GM10266 (cell line): ENCODE data around the gene ZNF438.

Experiments
- DNase-seq: peaks from one replicate; pipeline ENCODE4 v3.0.0; 2012; ENCODE audit errors: extremely low spot score
- TF ChIP-seq, protein P1 (sequence below): IDR thresholded peaks from 2 replicates; pipeline ENCODE4 v1.5.1; 2012; ENCODE audit warnings: mild to moderate bottlenecking, low read depth; ENCODE audit not compliant: control insufficient read depth, insufficient read depth; ENCODE audit errors: missing control alignments

Gene ZNF438

DNA sequence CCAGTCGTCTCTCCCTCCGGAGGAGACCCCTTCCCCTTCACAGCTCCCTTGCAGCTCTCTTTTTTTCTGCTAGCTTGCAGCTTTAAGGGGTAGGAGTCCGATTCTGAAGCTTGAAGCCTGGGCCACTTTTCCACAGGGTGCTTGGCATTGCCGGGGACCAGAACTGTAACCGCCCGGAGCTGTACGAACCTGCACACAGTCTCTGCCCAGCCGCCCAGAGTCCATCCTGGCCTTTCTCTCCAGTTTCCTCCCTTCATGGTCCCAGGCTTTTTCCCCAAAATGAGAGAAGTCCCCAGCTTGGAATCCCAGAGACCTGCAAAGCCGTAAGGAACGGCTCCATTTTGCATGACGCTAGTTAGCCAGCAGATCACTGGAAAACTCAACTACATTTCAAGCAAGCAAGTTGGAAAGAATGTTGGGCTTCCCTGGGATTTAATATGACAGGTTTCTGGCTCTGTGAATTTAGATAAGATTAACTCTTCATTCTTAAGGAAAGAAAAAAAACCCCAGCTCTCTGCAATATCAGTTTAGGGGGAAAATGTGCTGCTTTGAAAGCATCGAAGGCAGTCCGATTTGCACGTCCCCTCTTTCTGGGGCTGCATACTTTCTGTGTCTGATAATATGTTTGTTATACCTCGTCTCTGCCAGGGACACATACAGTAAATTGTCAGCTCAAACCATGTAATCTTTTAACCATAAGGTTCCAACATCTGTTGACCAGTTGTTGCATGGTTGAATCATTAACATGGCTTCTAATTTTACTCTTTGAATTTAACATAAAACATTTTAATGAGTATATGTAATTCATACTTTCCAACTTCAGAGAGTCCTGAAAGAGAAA is 212.1 kb downstream of the ZNF438 start:
- TF ChIP-seq, protein P1, sequence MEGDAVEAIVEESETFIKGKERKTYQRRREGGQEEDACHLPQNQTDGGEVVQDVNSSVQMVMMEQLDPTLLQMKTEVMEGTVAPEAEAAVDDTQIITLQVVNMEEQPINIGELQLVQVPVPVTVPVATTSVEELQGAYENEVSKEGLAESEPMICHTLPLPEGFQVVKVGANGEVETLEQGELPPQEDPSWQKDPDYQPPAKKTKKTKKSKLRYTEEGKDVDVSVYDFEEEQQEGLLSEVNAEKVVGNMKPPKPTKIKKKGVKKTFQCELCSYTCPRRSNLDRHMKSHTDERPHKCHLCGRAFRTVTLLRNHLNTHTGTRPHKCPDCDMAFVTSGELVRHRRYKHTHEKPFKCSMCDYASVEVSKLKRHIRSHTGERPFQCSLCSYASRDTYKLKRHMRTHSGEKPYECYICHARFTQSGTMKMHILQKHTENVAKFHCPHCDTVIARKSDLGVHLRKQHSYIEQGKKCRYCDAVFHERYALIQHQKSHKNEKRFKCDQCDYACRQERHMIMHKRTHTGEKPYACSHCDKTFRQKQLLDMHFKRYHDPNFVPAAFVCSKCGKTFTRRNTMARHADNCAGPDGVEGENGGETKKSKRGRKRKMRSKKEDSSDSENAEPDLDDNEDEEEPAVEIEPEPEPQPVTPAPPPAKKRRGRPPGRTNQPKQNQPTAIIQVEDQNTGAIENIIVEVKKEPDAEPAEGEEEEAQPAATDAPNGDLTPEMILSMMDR, result no peak

DNA sequence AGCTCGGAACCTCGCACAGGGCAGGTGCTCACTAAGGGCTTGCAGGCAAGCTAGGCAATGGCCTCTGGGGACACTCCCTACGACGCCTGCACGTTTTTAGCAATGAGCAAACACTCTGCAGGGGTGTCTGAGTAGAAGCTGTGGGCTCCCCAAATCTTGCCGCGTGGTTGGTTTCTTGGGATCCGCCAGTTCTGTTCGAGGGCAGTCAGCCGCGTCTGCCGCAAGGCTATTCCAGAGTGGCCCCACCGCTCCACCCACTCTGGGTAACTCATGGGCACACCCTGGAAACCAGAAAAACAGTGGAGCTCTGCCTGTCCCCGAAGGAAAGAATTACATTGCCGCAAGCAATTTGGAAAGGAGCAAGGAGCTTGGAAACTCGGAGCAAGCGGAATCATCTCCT is 212.8 kb downstream of the ZNF438 start:
- TF ChIP-seq, protein P1, result no peak
- no peak for DNase-seq

More for the DNA sequence above, 212.1 kb downstream of the ZNF438 start:
- no peak for DNase-seq

DNA sequence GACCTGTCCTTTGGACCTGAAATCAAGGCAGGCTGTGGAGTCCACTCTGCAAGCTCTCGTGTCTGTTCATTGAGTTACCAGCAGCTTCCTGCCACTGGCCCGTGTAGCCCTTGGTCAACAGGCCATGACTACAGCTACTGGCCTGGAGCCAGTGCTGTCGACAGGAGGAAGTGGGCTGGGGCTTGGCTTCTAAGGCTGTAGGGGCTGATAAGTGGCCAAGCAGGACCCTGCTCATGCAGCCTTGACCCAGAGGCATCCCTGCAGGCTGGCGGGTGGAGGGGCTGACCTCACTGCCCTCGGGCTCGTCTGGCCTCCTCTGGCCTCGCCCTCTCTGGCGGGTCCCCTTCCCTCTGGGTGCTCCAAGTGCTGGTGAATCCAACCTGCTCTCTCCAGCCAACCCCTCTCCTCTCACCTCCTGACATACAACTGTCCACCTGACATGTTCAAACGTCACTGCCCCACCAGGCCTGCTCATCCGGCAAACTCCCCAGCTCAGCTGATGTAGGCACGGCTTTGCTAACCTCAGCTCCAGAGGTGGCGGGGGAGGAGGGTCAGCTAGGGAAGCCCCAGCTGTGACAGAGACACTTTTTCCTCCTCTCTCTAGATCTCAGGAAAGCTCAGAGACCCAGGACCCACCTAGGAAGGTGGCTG is 213.5 kb downstream of the ZNF438 start:
- DNase-seq, result no peak

DNA sequence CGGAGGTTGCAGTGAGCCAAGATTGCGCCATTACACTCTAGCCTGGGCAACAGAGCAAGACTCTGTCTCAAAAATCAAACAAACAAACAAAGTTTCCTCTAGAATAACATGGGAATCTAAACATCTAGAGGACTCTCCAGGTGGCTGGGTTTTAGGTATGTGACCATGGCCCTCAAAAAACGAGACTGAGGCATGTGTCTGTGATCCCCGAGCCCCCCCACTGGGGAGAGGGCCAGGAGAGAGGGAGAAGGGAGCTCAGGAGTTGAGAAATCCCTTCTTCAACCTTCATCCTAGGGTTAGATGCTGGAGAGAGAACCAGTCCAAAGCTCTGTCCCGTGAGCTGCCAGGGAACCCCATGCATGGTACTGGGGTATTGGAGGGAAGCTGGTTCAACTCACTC is 214.1 kb downstream of the ZNF438 start:
- TF ChIP-seq, protein P1, result no peak
- no peak for DNase-seq

More for the DNA sequence above, 213.5 kb downstream of the ZNF438 start:
- TF ChIP-seq, protein P1, result no peak

DNA sequence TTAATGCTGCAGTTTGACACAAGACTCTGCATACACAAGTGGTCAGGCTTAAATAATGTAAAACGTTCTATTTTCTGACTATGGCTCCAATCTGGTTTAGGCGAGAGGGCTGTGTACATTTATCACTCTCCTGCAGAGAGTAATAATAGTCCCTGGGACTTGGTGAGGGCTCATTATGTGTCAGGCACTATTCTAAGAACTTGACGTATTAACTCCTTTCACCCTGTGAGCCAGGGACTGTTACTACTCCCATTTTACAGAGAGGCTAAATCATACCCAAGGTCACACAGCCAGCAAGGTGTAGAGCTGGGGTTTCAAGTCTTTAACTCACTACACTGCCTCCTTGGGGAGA is 214.9 kb downstream of the ZNF438 start:
- TF ChIP-seq, protein P1, result no peak
- DNase-seq, result no peak

DNA sequence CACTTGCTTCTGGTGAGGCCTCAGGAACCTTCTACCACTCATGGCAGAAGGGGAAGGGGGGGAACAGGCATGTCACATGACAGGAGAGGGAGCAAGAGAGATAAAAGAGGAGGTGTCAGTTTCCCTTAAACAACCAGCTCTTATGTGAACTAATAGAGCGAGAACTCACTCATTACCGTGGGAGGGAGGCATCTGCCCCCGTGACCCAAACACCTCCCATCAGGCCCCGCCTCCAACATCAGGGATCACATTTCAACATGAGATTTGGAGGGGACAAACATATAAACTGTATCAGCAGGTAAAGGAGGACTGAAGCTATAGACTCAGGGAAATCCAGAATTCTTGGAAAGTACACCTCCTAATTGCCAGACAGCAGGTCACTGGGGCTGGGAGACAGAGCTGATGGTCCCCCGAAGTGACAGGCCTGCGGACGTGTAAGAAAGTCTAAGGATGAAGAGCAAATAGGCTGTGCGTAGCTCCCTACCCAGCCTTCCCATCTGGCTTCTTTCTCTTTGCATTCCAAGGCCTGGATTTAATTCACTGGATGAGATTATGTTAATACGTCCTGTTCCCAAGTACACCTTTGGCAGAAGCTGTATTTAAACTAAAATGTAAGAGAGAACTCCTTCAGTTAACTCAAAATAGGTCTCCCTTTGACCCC is 215.4 kb downstream of the ZNF438 start:
- no peak for DNase-seq
- TF ChIP-seq, protein P1, result no peak
